Measurements from ENCODE around the gene FTCD. TPM values are rescaled to one million over a fixed set of nuclear protein-coding genes. Genes with fewer than 3 reads are reported as not detected.

FTCD gene
- total and polyA plus RNA-seq, 2 donors (not counting 3 experiments of a cell fraction or from before 2014, with no cell fraction given) = 0.06 to 1.2 TPM

DNA sequence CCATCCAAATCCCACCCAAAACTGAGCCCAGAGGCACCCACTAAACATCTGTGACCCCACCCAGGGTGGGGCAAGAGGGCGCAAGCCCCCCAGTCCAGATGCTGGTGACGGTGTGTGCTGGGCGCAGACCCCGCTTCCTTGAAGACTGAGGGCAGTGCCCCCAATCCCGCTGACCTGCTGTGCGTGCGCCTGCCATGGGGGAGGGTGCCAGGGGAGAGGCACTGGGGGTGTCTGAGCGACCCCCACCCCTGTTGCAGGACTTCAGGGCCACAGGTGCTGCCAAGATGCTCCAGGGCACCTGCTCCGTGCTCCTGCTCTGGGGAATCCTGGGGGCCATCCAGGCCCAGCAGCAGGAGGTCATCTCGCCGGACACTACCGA is 44.2 kb downstream of the FTCD start:
- intact Hi-C loops (cut with micrococcal nuclease) = no loop called here
- TF ChIP-seq FOS (IDR thresholded peaks at IDR 0.05; ENCODE audit: borderline replicate concordance, insufficient read depth, low read length) (no peak), MYC (IDR thresholded peaks at IDR 0.05; ENCODE audit: low read depth, low read length) (no peak), EZH2 (IDR thresholded peaks at IDR 0.05; ENCODE audit: borderline replicate concordance, low read depth, low read length, severe bottlenecking) (no peak), POLR2A (IDR thresholded peaks at IDR 0.05; ENCODE audit: low read depth, low read length) (no peak)
- TF ChIP-seq, protein P1, sequence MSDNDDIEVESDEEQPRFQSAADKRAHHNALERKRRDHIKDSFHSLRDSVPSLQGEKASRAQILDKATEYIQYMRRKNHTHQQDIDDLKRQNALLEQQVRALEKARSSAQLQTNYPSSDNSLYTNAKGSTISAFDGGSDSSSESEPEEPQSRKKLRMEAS (IDR thresholded peaks at IDR 0.05; ENCODE audit: insufficient read depth, insufficient read length) = no peak
- TF ChIP-seq, protein P2, sequence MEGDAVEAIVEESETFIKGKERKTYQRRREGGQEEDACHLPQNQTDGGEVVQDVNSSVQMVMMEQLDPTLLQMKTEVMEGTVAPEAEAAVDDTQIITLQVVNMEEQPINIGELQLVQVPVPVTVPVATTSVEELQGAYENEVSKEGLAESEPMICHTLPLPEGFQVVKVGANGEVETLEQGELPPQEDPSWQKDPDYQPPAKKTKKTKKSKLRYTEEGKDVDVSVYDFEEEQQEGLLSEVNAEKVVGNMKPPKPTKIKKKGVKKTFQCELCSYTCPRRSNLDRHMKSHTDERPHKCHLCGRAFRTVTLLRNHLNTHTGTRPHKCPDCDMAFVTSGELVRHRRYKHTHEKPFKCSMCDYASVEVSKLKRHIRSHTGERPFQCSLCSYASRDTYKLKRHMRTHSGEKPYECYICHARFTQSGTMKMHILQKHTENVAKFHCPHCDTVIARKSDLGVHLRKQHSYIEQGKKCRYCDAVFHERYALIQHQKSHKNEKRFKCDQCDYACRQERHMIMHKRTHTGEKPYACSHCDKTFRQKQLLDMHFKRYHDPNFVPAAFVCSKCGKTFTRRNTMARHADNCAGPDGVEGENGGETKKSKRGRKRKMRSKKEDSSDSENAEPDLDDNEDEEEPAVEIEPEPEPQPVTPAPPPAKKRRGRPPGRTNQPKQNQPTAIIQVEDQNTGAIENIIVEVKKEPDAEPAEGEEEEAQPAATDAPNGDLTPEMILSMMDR (IDR thresholded peaks at IDR 0.05; ENCODE audit: extremely low read depth in 1 of 2, insufficient read depth in 1 of 2, low read depth in 1 of 2, low read length in 2 of 2) = no peak
- no TSS peak for BruUV-seq (replicated peaks)
- Histone ChIP-seq H4K20me1 (replicated peaks; ENCODE audit: control insufficient read depth, extremely low read depth, insufficient read depth, low read length) (no peaks in the 10 kb centered on the region), H3K79me2 (ENCODE audit: control insufficient read depth, insufficient read depth, low read length) (no peaks in the 10 kb centered on the region), H2AFZ (ENCODE audit: low read depth, low read length) (no peak overlapping the region), H3K9me3 (replicated peaks; ENCODE audit: control insufficient read depth, insufficient read depth, low read length) (no peaks in the 10 kb centered on the region), H3K36me3 (ENCODE audit: control insufficient read depth in 2 of 2, extremely low read depth in 1 of 2, insufficient read depth in 2 of 2, low read length in 2 of 2) (no peaks in the 10 kb centered on the region), H3K4me3 (replicated peaks in 1 of 3; ENCODE audit: insufficient read depth in 1 of 3, low read depth in 1 of 3, low read length in 3 of 3) (no peak overlapping the region), H3K4me1 (ENCODE audit: control insufficient read depth, extremely low read depth, insufficient read depth, low read length) (no peaks in the 10 kb centered on the region), H3K27ac (ENCODE audit: insufficient read depth, low read depth, low read length) (no peak overlapping the region), H3K9ac (replicated peaks; ENCODE audit: extremely low read depth, insufficient read depth, low read length) (no peak overlapping the region), H3K4me2 (ENCODE audit: insufficient read depth, low read length) (no peak overlapping the region), H3K27me3 (ENCODE audit: control insufficient read depth in 2 of 2, insufficient read depth in 2 of 2, low read length in 2 of 2) (peaks cover 0 to 2% of the 10 kb centered on the region in 2 experiments), H3K9me1 (replicated peaks; ENCODE audit: control insufficient read depth, extremely low read depth, insufficient read depth, low read length) (no peaks in the 10 kb centered on the region)
- DNase-seq (ENCODE audit: low read depth, low spot score) (no peak), FAIRE-seq (no peak)
- POLR2A ChIA-PET = no interaction called here
- CTCF ChIA-PET = no interaction called here
- dilution Hi-C loops (cut with MboI; ENCODE audit: extremely low pct_ligation_motif_present, low sequenced_read_pairs) = no loop called here

Data from endothelial cell of umbilical vein (primary cell).